HG02798 (cell line): ENCODE results near the gene ANKRD40.
"Not testable (repeated sequence)": the region's sequence is repeated elsewhere in the genome, so short reads cannot be mapped to it uniquely, and the experiment has no call there.

Source experiments
- ATAC-seq: cut with Tn5 transposase; IDR thresholded peaks from one replicate; pipeline ENCODE4 v1.9.1; 2021; ENCODE audit warnings: mild to moderate bottlenecking; ENCODE audit not compliant: unreplicated experiment, poor library complexity

Gene ANKRD40, protein sequence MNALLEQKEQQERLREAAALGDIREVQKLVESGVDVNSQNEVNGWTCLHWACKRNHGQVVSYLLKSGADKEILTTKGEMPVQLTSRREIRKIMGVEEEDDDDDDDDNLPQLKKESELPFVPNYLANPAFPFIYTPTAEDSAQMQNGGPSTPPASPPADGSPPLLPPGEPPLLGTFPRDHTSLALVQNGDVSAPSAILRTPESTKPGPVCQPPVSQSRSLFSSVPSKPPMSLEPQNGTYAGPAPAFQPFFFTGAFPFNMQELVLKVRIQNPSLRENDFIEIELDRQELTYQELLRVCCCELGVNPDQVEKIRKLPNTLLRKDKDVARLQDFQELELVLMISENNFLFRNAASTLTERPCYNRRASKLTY

DNA sequence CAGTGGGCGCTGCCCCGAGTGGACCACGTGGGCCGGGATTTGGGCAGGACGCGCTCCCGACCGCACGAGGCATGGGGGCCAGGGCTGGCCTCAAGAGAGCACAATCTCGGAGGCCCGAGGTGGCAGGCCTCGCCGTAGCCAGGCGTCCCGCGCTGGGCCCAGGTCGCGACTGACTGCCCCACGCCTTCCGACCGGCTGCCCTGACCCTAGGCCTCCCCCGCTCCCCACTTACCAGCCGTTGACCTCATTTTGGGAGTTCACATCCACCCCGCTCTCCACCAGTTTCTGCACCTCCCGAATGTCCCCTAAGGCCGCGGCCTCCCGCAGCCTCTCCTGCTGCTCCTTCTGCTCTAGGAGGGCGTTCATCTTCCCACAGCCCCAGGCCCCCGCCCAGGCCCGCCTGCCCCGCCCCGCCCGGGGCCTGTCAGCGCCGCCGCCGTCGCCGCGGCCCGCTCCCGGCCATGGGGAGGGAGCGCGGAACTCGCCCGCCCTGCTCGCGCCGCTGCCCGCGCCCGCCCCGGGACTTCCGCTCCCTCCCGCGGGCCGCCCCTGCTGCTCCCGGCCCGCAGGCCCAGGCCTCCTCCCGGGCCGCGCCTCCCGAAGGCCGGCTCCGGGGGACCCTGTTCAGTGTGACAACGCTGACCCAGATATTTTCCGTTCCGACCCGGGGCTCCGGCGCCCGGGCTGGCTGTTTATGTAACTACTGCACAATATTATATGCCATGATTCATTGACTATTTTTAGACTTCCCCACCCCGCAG lies at the start of gene ANKRD40:
Gene ANKRD40 (minus strand): TSS at position 626 of the 761 bp plus-strand sequence. CDS start 260 bp downstream, at position 366.
- ATAC-seq = peak; percentile 81

DNA sequence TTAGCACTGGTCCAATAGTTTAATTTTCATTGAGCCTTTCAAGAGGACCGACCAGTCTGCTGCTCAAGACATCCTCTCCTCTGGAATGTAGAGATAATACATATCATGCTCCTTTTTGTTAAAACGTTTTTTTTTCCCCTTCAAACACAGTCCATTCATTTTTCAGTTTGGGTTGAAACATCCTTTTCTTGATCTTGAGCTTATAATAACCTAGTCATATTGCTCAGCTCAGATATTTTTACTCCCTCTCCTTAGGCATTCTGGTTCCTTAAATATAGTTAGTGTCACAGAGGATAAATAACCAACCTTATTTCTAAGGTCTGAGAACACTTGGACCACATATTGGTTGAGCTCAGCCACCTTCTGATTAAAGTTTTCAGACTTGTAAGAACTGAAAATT lies 46.8 kb upstream of the ANKRD40 start:
- ATAC-seq = no peak

DNA sequence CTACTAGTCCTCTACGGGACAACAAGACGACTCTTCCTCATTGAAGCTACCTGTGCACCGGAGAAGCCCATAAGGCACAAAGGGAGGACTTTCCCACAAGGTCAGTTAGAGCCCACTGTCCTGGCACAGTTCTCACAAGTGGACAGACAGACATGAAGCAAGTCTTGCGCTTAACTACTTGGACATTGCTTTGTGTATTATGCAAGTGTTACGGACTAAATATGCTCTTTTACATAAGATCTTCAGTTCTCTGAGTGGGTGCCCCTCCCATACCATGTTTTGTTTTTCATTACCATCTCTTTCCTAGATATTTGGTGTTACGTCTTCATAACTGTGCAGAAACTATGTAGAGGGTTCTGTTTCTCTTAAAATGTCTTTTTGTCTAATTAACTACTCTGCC lies 41.5 kb upstream of the ANKRD40 start:
- ATAC-seq = no peak

DNA sequence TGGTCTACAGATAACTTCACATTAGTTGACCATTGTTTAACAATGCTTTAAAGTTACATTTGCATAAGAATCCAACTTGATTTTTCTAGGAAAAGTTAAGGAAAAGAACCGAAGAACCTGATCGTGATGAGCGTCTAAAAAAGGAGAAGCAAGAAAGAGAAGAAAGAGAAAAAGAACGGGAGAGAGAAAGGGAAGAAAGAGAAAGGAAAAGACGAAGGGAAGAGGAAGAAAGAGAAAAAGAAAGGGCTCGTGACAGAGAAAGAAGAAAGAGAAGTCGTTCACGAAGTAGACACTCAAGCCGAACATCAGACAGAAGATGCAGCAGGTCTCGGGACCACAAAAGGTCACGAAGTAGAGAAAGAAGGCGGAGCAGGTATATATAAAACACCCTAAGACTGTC lies 37.9 kb upstream of the ANKRD40 start:
- ATAC-seq = no peak

DNA sequence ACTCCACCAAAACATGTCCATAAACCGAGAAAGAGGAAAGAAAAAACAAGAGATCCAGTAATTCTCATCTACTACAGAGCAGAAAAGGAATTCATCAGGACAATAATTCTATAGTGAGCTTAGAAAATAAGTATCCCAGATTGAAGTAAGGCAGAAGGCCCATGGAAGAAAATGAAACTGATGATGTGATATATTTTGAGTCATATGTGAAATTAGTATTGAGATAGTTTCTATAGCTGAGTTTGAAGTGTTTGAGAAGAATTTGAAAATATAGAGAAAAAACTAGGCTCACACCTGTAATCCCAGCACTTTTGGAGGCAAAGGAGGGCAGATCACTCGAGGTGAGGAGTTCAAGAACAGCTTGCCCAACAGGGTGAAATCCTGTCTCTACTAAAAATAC lies 31.4 kb upstream of the ANKRD40 start:
- no peak for ATAC-seq

DNA sequence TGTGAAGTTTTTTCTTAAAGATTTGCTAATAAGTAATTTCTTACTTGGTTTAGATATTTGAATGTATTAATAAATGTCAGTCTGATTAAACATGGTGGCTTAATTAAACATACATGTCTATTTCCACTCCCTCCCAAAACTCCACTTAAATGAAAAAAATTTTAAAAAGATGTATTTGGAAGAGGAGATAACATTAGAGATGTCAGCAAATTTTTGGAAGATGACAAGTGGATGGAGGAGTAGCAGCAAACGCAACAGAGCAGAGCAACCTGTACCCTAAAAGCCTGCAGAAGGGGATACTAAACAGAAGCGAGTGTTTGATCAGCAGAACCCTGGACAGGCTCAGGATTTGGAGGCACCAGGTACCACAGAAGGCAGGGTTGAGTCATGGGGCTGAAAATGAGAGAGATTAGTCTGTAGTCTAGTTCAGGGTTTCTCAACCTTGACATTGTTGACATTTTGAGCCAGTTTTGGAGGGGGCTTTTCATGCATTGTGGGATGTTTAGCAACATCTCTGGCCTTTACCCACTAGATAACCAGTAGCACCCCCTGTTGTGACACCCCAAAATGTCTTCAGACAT lies 29.5 kb upstream of the ANKRD40 start:
- ATAC-seq = no peak

DNA sequence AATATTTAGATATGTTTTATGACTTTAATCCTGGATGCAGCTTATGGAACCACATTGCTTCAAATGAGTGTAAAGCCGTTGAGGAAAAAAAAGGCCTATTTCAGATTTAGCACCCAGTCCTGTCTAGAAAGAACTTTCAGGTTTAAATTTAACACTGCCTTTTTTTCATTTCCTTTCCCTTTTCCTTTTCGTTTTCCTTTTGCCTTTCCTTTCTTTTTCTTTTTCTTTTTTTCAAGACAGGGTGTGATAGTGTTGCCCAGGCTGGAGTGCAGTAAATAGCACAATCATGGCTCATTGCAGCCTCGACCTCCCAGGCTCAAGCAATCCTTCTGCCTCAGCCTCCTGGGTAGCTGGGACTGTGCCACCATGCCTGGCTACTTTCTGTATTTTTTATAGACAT lies 27.6 kb upstream of the ANKRD40 start:
- no peak for ATAC-seq

DNA sequence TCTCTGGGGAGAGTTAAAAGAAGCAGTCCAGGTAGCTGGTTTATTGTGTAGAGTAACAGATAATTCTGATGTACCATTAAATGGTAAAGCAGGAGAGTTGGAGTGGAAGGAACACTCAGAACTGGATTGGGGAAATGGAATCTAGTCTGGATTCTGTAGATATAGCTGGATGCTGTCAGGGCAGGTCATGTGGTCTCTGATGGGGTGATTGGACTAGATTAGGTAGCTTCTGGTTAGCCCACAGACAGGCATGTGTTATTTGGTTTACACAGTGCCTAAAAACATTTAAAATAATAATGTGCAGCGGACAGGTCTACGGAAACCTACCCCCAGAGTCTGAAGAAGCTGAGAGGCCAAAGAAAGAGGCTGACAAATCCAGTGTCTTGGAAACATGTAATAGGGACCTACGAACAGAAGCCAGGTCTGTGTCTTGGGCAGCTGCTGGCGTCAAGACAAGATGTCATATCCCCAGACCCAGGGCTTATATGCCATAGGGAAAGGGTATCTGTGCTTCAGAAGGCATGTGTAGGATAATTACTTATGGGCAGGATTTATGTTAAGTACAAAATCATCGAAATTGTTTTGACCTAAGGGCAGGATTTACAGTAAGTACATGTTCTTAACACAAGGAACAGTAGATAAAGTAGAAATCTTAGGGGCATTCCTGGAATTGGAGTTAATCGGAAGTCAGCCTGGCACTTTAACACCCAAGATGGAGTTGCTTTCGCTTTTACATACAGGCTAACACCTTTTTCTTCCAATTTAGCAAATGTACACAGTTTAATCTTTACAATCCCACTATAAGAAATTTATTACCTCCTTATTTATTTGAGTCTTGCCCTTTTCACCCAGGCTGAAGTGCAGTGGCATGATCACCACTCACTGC lies 24.1 kb upstream of the ANKRD40 start:
- no peak for ATAC-seq

DNA sequence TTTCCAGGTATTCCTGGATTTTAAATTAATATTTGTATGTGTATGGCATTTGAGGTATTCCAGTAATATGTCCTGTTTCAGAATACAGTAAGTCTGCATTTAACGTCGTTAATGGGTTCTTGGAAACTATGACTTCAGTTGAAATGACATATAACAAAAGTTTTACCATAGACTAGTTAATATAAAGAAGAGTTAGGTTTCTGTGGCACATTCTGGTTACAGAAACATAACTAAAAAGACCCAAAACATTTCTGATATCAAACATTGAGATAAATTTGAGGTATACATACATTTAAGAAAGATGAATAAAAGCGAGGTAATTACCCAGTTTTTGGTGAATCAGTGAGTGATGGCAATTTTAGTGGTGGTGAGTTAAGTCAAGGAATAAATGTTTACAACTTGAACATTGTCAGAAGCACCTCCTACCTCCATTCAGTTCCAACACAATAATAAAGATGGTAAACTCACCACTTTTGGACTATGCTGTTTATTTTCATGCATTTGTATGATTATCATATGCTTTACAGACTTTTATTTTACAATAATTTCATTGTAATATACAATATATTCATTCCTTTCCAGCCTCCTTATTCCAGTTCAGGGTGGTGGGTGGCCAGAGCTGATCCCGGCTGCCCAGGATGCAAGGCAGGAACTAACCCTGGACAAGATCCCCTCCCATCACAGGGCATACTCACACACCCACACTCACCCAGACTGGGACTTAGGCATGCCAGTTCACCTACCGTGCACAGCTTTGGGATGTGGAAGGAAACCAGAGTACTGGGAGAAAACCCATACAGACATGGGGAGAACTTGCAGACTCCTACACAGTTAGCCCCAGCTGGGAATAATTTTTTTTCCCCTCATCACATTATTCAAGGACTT lies 21.4 kb upstream of the ANKRD40 start:
- no peak for ATAC-seq

DNA sequence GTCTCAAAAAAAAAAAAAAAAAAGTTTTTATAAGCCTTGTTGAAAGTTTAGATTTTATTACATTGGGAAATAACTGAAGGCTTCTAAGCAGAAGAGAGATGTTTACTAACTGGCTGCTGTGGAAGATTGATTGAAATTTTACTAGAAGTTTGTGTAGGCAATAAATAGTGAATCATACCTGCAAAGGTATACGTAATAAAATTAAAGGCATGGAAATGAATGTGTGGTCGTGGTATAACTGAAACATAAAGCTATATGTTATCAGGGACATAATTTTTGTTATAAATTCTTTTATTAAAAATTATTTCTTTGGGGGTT lies 20.4 kb upstream of the ANKRD40 start:
- no peak for ATAC-seq

DNA sequence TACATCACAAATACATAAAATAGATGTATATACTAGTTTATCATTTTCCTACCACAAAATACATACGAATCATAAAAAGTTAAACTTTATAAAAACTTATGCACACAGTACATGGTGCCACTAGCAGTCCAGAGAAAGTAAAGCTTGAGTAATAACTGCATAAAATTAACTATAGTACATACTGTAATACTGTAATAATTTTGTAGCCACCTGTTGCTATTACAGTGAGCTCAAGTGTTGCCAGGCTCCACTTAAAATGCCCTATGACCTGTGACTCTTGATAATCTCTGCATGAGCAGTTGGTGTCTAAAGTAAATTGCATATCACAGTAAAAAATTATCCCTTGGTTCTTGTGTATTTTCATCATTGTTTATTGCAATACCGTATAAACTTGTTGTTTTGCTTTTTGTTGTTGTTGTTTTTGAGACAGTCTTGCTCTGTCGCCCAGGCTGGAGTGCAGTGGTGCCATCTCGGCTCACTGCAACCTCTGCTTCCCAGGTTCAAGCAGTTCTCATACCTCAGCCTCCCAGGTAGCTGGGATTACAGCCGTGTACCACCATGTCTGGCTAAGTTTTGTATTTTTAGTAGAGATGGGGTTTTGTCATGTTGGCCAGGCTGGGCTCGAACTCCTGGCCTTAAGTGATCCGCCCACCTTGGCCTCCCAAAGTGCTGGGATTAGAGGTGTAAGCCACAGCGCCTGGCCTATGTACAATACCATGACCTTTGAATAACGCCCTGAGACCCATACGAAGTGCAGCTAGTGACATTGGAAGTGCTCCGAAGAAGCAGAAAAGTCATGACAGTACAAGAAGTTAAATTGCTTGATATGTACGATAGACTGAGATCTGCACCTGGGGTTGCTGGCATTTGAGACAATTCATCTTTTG lies 18.3 kb upstream of the ANKRD40 start:
- no peak for ATAC-seq

DNA sequence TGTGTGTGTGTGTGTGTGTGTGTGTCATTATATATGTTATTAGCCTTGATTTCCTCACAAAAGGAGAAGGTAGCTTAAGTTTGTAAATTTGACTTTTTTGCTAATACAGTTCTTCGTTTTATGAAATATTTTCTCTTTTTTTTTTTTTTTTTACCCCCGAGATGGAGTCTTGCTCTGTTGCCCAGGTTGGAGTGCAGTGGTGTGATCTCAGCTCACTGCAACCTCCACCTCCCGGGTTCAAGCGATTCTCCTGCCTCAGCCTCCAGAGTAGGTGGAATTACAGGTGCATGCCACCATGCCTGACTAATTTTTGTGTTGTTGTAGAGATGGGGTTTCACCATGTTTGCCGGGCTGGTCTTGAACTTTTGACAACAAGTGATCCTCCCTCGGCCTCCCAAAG lies 16.9 kb upstream of the ANKRD40 start:
- ATAC-seq = not testable (repeated sequence)

DNA sequence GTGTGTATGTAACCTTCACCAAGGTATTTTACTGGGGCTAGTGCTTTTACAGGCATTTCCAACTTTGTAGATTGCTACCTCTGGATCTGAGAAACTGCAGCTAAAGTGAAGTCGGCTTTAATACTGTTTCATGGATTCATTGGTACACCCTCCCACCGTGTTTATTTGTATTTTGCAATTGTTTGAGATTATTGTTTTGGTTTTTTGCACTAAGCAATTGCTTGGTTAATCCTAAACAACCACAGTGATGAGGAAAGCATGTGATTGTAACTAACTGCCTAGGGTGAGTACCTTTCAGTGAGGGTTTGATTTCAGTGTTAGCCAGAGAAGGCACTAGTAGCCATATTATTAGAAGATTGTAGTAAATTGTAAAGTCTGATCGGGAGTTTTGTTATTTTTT lies 15.0 kb upstream of the ANKRD40 start:
- no peak for ATAC-seq

DNA sequence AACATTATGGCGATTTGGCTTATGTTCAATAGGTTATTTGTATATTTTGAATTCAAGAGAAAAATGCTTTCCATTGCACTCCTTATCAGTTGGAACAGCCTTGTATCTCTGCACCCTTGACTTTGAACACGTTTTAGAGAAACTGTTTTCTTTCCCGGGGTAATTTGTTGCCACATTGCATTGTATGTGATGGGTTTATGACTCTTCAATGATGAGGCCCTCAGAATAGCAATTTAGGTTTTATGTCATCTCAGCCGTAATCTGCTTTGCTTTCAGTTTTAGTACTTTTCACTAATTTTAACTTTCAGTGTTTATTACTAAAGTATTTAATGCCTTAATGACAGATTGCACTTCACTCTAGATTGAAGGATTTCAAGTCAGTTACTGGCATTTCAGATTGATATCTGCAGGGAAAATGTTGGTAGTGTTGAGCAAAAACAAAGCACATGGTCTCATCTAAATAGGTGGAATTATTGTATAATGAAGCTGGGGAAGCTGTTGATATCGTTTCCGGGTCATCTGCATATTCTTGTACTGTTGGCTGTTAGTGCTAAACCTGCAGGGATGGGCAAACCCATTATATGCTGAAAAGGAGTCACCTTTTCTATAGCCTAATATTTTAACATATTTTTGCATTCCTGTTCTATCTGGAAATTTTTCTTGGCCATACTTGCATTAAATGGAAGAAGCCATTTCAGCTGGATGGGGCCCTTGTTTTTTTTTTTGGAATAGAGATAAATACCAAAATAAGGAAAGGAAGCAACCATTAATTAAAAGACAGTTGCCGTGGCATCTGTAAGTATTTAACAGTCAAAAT lies 13.7 kb upstream of the ANKRD40 start:
- no peak for ATAC-seq

DNA sequence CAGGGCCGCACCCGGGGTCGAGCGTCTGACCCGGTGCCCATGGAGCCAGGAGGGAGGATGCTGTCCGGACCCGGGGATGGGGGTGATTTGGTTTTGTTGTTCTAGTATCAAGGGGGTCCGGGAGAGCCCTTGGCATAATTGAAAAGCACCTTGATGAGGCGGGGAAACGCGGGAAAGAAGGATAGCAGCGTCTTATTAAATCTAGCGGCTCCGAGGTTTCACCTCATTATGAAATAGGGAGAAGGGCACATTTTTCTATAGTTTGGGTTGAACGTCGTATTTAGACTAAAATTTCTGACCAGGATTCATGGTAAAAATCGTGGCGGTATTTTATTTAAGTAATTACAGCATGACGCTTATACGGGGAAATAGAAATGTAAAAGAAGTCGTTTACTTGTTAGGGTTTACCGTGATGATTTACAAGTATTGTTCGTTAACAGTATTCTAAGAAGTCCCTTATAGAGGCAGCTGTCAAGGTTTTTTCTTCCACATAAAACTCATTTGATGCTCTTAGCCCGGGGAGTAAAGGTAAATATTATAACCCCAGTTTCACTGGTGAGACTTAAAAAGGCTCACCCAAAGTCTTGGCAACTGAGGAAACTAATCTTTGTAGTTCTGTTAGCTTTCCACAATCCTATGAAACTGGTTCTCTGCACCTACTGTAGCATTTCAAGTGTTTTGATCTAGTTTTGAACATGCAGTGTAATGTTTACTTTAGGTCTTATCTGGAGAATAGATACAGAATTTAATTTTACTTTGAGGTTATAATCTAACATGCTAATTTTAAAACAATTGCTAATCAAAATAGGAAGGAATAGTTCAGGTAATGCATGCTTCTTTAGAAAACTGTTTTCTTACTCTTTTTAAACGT lies 12.4 kb upstream of the ANKRD40 start:
- no peak for ATAC-seq

DNA sequence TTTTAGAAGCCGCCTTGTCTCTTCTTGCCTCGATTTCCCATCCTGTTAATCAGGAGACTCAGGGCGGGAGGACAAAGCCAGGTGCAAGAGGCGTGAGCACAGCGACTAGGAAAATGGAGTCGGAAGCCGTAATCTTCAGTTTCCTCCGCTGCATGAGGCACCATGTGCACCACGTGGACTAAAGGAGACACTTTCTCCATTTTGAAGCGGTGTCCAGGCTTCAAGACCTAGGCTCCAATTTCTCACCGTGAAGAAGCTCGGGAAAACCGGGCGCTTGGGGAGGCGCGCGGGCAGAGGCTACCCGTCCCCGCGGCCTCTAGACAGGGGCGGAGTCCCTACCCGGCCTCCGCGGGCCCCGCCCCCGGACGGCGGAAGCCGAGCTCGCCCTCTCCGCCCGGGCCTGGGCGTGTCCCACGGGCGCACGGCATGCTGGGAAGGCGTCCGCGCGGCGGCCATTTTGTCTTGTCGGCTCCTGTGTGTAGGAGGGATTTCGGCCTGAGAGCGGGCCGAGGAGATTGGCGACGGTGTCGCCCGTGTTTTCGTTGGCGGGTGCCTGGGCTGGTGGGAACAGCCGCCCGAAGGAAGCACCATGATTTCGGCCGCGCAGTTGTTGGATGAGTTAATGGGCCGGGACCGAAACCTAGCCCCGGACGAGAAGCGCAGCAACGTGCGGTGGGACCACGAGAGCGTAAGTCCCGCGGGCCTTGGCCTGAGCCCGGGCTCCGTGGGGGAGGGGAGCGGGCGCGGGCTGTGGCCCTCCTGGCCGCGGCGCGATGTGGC lies 11.6 kb upstream of the ANKRD40 start, which contains the start of gene LUC7L3:
Gene LUC7L3 (plus strand): TSS at position 460 of the 780 bp plus-strand sequence. CDS start 130 bp downstream, at position 590.
- ATAC-seq = peak; percentile 94
